Measurements from ENCODE around the gene CRTAC1.
A peak's percentile ranks its signal among the peaks of the same experiment; 100 is the strongest.

Gene CRTAC1

GRCh38 chr10:98001736-98002135 is 28.7 kb downstream of the CRTAC1 start:
- peaks cover 3% of the 10 kb centered on the region for H3K9me3 ChIP-seq (ENCODE audit: insufficient read depth, low read depth, low read length)
- WGBS (ENCODE audit: extremely low coverage, insufficient coverage, insufficient read length): no CpG with 5 or more reads among the region's 9 CpGs
- no peak overlapping the region for H4K91ac ChIP-seq (ENCODE audit: low read depth, low read length)
- no peak overlapping the region for H3K9ac ChIP-seq (ENCODE audit: low read length)
- no peak overlapping the region for H2AK5ac ChIP-seq (ENCODE audit: low read length)
- peaks cover 0 to 2% of the 10 kb centered on the region in 2 experiments for H3K4me1 ChIP-seq (ENCODE audit: control insufficient read depth in 1 of 2, insufficient read depth in 2 of 2, low read length in 2 of 2)
- H4K8ac ChIP-seq (ENCODE audit: low read depth, low read length): no peak overlapping the region
- H3K4ac ChIP-seq (ENCODE audit: low read depth, low read length): no peak overlapping the region
- H3K27me3 ChIP-seq (ENCODE audit: insufficient read depth, low read length): no peaks in the 10 kb centered on the region
- no peaks in the 10 kb centered on the region for H3K79me2 ChIP-seq (ENCODE audit: control insufficient read depth, insufficient read depth, low read length, poor library complexity)
- H2AFZ ChIP-seq (ENCODE audit: insufficient read depth, low read length, poor library complexity): no peak overlapping the region
- no peak overlapping the region for H3K27ac ChIP-seq (ENCODE audit: low read depth, low read length)
- H3K36me3 ChIP-seq (ENCODE audit: control insufficient read depth in 1 of 2, insufficient read depth in 2 of 2, low read length in 2 of 2): no peaks in the 10 kb centered on the region
- no peak overlapping the region for H2BK5ac ChIP-seq (ENCODE audit: low read depth, low read length, poor library complexity)
- DNase-seq: no peak
- no peak overlapping the region for H3K4me3 ChIP-seq (ENCODE audit: low read depth, low read length)
- H2BK120ac ChIP-seq (ENCODE audit: insufficient read depth, low read length, poor library complexity): no peak overlapping the region
- H4K12ac ChIP-seq (ENCODE audit: low read depth, low read length): no peak overlapping the region
- H3K4me2 ChIP-seq (ENCODE audit: low read length): no peak overlapping the region
- H3K79me1 ChIP-seq (ENCODE audit: low read length): no peaks in the 10 kb centered on the region
- H3K14ac ChIP-seq (ENCODE audit: low read length): no peak overlapping the region
- H2BK12ac ChIP-seq (ENCODE audit: low read length): no peak overlapping the region
- no peak overlapping the region for H3K18ac ChIP-seq (ENCODE audit: low read length)
- no peak overlapping the region for H3K23ac ChIP-seq (ENCODE audit: low read length)

GRCh38 chr10:98000346-98000745 is 30.1 kb downstream of the CRTAC1 start:
- no peak overlapping the region for H2BK12ac ChIP-seq (ENCODE audit: low read length)
- H3K79me2 ChIP-seq (ENCODE audit: control insufficient read depth, insufficient read depth, low read length, poor library complexity): no peaks in the 10 kb centered on the region
- H3K9ac ChIP-seq (ENCODE audit: low read length): no peak overlapping the region
- peak overlapping the region; percentile 47 for H4K12ac ChIP-seq (ENCODE audit: low read depth, low read length)
- H4K8ac ChIP-seq (ENCODE audit: low read depth, low read length): no peak overlapping the region
- H3K79me1 ChIP-seq (ENCODE audit: low read length): no peaks in the 10 kb centered on the region
- H2BK5ac ChIP-seq (ENCODE audit: low read depth, low read length, poor library complexity): no peak overlapping the region
- no CpG with 5 or more reads among the region's 11 CpGs for WGBS (ENCODE audit: extremely low coverage, insufficient coverage, insufficient read length)
- H3K9me3 ChIP-seq (ENCODE audit: insufficient read depth, low read depth, low read length): peaks cover 3% of the 10 kb centered on the region
- H3K4me1 ChIP-seq (ENCODE audit: control insufficient read depth in 1 of 2, insufficient read depth in 2 of 2, low read length in 2 of 2): no peaks in the 10 kb centered on the region
- H3K27me3 ChIP-seq (ENCODE audit: insufficient read depth, low read length): no peaks in the 10 kb centered on the region
- no peaks in the 10 kb centered on the region for H3K36me3 ChIP-seq (ENCODE audit: control insufficient read depth in 1 of 2, insufficient read depth in 2 of 2, low read length in 2 of 2)
- H3K4me2 ChIP-seq (ENCODE audit: low read length): no peak overlapping the region
- DNase-seq: no peak
- H3K4ac ChIP-seq (ENCODE audit: low read depth, low read length): no peak overlapping the region
- no peak overlapping the region for H3K27ac ChIP-seq (ENCODE audit: low read depth, low read length)
- no peak overlapping the region for H3K18ac ChIP-seq (ENCODE audit: low read length)
- no peak overlapping the region for H2AFZ ChIP-seq (ENCODE audit: insufficient read depth, low read length, poor library complexity)
- no peak overlapping the region for H4K91ac ChIP-seq (ENCODE audit: low read depth, low read length)
- H2AK5ac ChIP-seq (ENCODE audit: low read length): no peak overlapping the region
- no peak overlapping the region for H3K23ac ChIP-seq (ENCODE audit: low read length)
- H2BK120ac ChIP-seq (ENCODE audit: insufficient read depth, low read length, poor library complexity): no peak overlapping the region
- no peak overlapping the region for H3K4me3 ChIP-seq (ENCODE audit: low read depth, low read length)
- H3K14ac ChIP-seq (ENCODE audit: low read length): no peak overlapping the region

DNA sequence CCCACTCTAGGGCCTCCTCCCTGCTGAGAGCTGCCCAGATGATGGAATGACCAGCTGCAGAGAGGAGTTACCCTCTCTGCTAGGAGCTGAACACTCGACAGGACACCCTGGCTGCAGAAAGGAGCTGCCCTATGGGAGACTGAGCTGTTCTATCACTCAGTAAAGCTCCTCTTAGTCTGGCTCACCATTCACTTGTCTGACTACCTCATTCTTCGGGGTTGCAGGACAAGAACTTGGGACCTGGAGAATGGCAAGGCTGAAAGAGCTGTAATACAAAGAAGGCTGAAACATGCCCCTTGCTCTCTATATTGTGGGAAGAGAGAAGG is 30.5 kb downstream of the CRTAC1 start:
- H2BK5ac ChIP-seq (ENCODE audit: low read depth, low read length, poor library complexity): no peak overlapping the region
- H3K9me3 ChIP-seq (ENCODE audit: insufficient read depth, low read depth, low read length): peaks cover 3% of the 10 kb centered on the region
- no peak overlapping the region for H3K4me2 ChIP-seq (ENCODE audit: low read length)
- no peak overlapping the region for H2AFZ ChIP-seq (ENCODE audit: insufficient read depth, low read length, poor library complexity)
- H4K8ac ChIP-seq (ENCODE audit: low read depth, low read length): no peak overlapping the region
- no peak overlapping the region for H4K91ac ChIP-seq (ENCODE audit: low read depth, low read length)
- no peak overlapping the region for H2BK12ac ChIP-seq (ENCODE audit: low read length)
- no peaks in the 10 kb centered on the region for H3K36me3 ChIP-seq (ENCODE audit: control insufficient read depth in 1 of 2, insufficient read depth in 2 of 2, low read length in 2 of 2)
- H3K27me3 ChIP-seq (ENCODE audit: insufficient read depth, low read length): no peaks in the 10 kb centered on the region
- no peak overlapping the region for H3K4me3 ChIP-seq (ENCODE audit: low read depth, low read length)
- DNase-seq: no peak
- no peak overlapping the region for H2AK5ac ChIP-seq (ENCODE audit: low read length)
- no peak overlapping the region for H3K14ac ChIP-seq (ENCODE audit: low read length)
- no peak overlapping the region for H2BK120ac ChIP-seq (ENCODE audit: insufficient read depth, low read length, poor library complexity)
- H3K79me1 ChIP-seq (ENCODE audit: low read length): no peaks in the 10 kb centered on the region
- H3K23ac ChIP-seq (ENCODE audit: low read length): no peak overlapping the region
- H3K4ac ChIP-seq (ENCODE audit: low read depth, low read length): no peak overlapping the region
- WGBS (ENCODE audit: extremely low coverage, insufficient coverage, insufficient read length): no CpG with 5 or more reads among the region's 2 CpGs
- H3K9ac ChIP-seq (ENCODE audit: low read length): no peak overlapping the region
- no peak overlapping the region for H3K27ac ChIP-seq (ENCODE audit: low read depth, low read length)
- H3K79me2 ChIP-seq (ENCODE audit: control insufficient read depth, insufficient read depth, low read length, poor library complexity): no peaks in the 10 kb centered on the region
- H4K12ac ChIP-seq (ENCODE audit: low read depth, low read length): no peak overlapping the region
- no peak overlapping the region for H3K18ac ChIP-seq (ENCODE audit: low read length)
- H3K4me1 ChIP-seq (ENCODE audit: control insufficient read depth in 1 of 2, insufficient read depth in 2 of 2, low read length in 2 of 2): no peaks in the 10 kb centered on the region

GRCh38 chr10:97999066-97999922 is 31.1 kb downstream of the CRTAC1 start:
- Histone ChIP-seq H2AK5ac (ENCODE audit: low read length) (no peak overlapping the region), H2BK5ac (ENCODE audit: low read depth, low read length, poor library complexity) (no peak overlapping the region), H3K36me3 (ENCODE audit: control insufficient read depth in 1 of 2, insufficient read depth in 2 of 2, low read length in 2 of 2) (no peaks in the 10 kb centered on the region), H3K4me3 (ENCODE audit: low read depth, low read length) (no peak overlapping the region), H3K27me3 (ENCODE audit: insufficient read depth, low read length) (no peaks in the 10 kb centered on the region), H2AFZ (ENCODE audit: insufficient read depth, low read length, poor library complexity) (no peak overlapping the region), H3K79me1 (ENCODE audit: low read length) (no peaks in the 10 kb centered on the region), H4K8ac (ENCODE audit: low read depth, low read length) (no peak overlapping the region), H3K79me2 (ENCODE audit: control insufficient read depth, insufficient read depth, low read length, poor library complexity) (no peaks in the 10 kb centered on the region), H4K12ac (ENCODE audit: low read depth, low read length) (no peak overlapping the region), H2BK12ac (ENCODE audit: low read length) (no peak overlapping the region), H3K27ac (ENCODE audit: low read depth, low read length) (no peak overlapping the region), H3K4me2 (ENCODE audit: low read length) (no peak overlapping the region), H3K9ac (ENCODE audit: low read length) (no peak overlapping the region), H3K23ac (ENCODE audit: low read length) (no peak overlapping the region), H3K4ac (ENCODE audit: low read depth, low read length) (no peak overlapping the region), H3K4me1 (ENCODE audit: control insufficient read depth in 1 of 2, insufficient read depth in 2 of 2, low read length in 2 of 2) (no peaks in the 10 kb centered on the region), H3K18ac (ENCODE audit: low read length) (no peak overlapping the region), H3K9me3 (ENCODE audit: insufficient read depth, low read depth, low read length) (peaks cover 3% of the 10 kb centered on the region), H3K14ac (ENCODE audit: low read length) (no peak overlapping the region), H2BK120ac (ENCODE audit: insufficient read depth, low read length, poor library complexity) (no peak overlapping the region), H4K91ac (ENCODE audit: low read depth, low read length) (no peak overlapping the region)
- DNase-seq: no peak
- no CpG with 5 or more reads among the region's 10 CpGs for WGBS (ENCODE audit: extremely low coverage, insufficient coverage, insufficient read length)

Data from trophoblast cell (in vitro differentiated cells and primary cell).